Glomerular visceral epithelial cell (primary cell): ENCODE data around the gene FILIP1L.

Source experiments
- DNase-seq: peaks from one replicate; pipeline ENCODE4 v3.0.0-alpha.2; 2016; ENCODE audit errors: extremely low spot score

Gene FILIP1L

GRCh38 chr3:99976584-99976983, 137.7 kb downstream of the FILIP1L start:
- DNase-seq: no peak

- no peak for DNase-seq
Observed at GRCh38 chr3:99974989-99975388, 139.3 kb downstream of the FILIP1L start.

- no peak for DNase-seq
Observed at GRCh38 chr3:99972380-99973104, 141.8 kb downstream of the FILIP1L start.

- DNase-seq: no peak
Observed at GRCh38 chr3:99971761-99972160, 142.5 kb downstream of the FILIP1L start.

GRCh38 chr3:99970198-99970597, 144.1 kb downstream of the FILIP1L start:
- no peak for DNase-seq

GRCh38 chr3:99969136-99969535, 145.2 kb downstream of the FILIP1L start:
- no peak for DNase-seq

- DNase-seq: no peak
Observed at GRCh38 chr3:99967796-99968195, 146.5 kb downstream of the FILIP1L start.

GRCh38 chr3:99966662-99967416, 147.5 kb downstream of the FILIP1L start:
- DNase-seq: no peak

GRCh38 chr3:99965681-99966408, 148.5 kb downstream of the FILIP1L start:
- no peak for DNase-seq

- DNase-seq: no peak
Observed at GRCh38 chr3:99965077-99965476, 149.2 kb downstream of the FILIP1L start.

- DNase-seq: no peak
Observed at GRCh38 chr3:99962703-99963102, 151.6 kb downstream of the FILIP1L start.

GRCh38 chr3:99961756-99962515, 152.4 kb downstream of the FILIP1L start:
- no peak for DNase-seq

- no peak for DNase-seq
Observed at GRCh38 chr3:99960941-99961340, 153.4 kb downstream of the FILIP1L start.

- no peak for DNase-seq
Observed at GRCh38 chr3:99960123-99960878, 154.0 kb downstream of the FILIP1L start.

- no peak for DNase-seq
Observed at GRCh38 chr3:99958222-99958912, 155.9 kb downstream of the FILIP1L start.

GRCh38 chr3:99957151-99957796, 157.0 kb downstream of the FILIP1L start:
- DNase-seq: no peak

GRCh38 chr3:99955773-99956562, 158.3 kb downstream of the FILIP1L start:
- no peak for DNase-seq

GRCh38 chr3:99954914-99955644, 159.2 kb downstream of the FILIP1L start:
- DNase-seq: peak; percentile 18
